ENCODE measurements around the gene CGNL1.
A peak's percentile ranks its signal among the peaks of the same experiment; 100 is the strongest.

Gene CGNL1

GRCh38 chr15:57551715-57552677 is 175.7 kb downstream of the CGNL1 start:
- DNase-seq (ENCODE audit: low read depth): no peak

GRCh38 chr15:57552678-57553334 is 176.5 kb downstream of the CGNL1 start:
- DNase-seq (ENCODE audit: low read depth): no peak

GRCh38 chr15:57553526-57553925 is 177.2 kb downstream of the CGNL1 start:
- no peak for DNase-seq (ENCODE audit: low read depth)

GRCh38 chr15:57554063-57554811 is 177.9 kb downstream of the CGNL1 start:
- DNase-seq (ENCODE audit: low read depth): no peak

GRCh38 chr15:57554812-57555179 is 178.5 kb downstream of the CGNL1 start:
- DNase-seq (ENCODE audit: low read depth): no peak

- no peak for DNase-seq (ENCODE audit: low read depth)
Observed at GRCh38 chr15:57555270-57555669, 179.0 kb downstream of the CGNL1 start.

- DNase-seq (ENCODE audit: low read depth): no peak
Observed at GRCh38 chr15:57556040-57556439, 179.7 kb downstream of the CGNL1 start.

GRCh38 chr15:57557267-57557666 is 181.0 kb downstream of the CGNL1 start:
- DNase-seq (ENCODE audit: low read depth): no peak

- no peak for DNase-seq (ENCODE audit: low read depth)
Observed at GRCh38 chr15:57557810-57558209, 181.5 kb downstream of the CGNL1 start.

- peak; percentile 41 for DNase-seq (ENCODE audit: low read depth)
Observed at GRCh38 chr15:57559875-57560274, 183.6 kb downstream of the CGNL1 start.

GRCh38 chr15:57561041-57561711 is 184.9 kb downstream of the CGNL1 start:
- DNase-seq (ENCODE audit: low read depth): peak; percentile 39

- DNase-seq (ENCODE audit: low read depth): no peak
Observed at GRCh38 chr15:57562196-57562769, 186.0 kb downstream of the CGNL1 start.

GRCh38 chr15:57563416-57563815 is 187.1 kb downstream of the CGNL1 start:
- DNase-seq (ENCODE audit: low read depth): no peak

- no peak for DNase-seq (ENCODE audit: low read depth)
Observed at GRCh38 chr15:57565311-57565710, 189.0 kb downstream of the CGNL1 start.

- DNase-seq (ENCODE audit: low read depth): no peak
Observed at GRCh38 chr15:57566834-57567233, 190.5 kb downstream of the CGNL1 start.

GRCh38 chr15:57567891-57568290 is 191.6 kb downstream of the CGNL1 start:
- no peak for DNase-seq (ENCODE audit: low read depth)

GRCh38 chr15:57568299-57568698 is 192.0 kb downstream of the CGNL1 start:
- no peak for DNase-seq (ENCODE audit: low read depth)

GRCh38 chr15:57570340-57570739 is 194.0 kb downstream of the CGNL1 start:
- no peak for DNase-seq (ENCODE audit: low read depth)

- no peak for DNase-seq (ENCODE audit: low read depth)
Observed at GRCh38 chr15:57570994-57571393, 194.7 kb downstream of the CGNL1 start.

- no peak for DNase-seq (ENCODE audit: low read depth)
Observed at GRCh38 chr15:57571725-57572124, 195.4 kb downstream of the CGNL1 start.

GRCh38 chr15:57572468-57572867 is 196.2 kb downstream of the CGNL1 start:
- DNase-seq (ENCODE audit: low read depth): no peak

- DNase-seq (ENCODE audit: low read depth): no peak
Observed at GRCh38 chr15:57573151-57573550, 196.8 kb downstream of the CGNL1 start.

Data from activated gamma-delta T cell treated with anti-CD3 and anti-CD28 coated beads, Interleukin-2, amount 50 U/mL, for 16 hours (primary cell).